A172 (cell line): ENCODE measurements around the gene GLI3. TPM values are rescaled to one million over a fixed set of nuclear protein-coding genes. Genes with fewer than 3 reads are reported as not detected.

ENCODE experiments used
- DNase-seq: peaks from one replicate; pipeline ENCODE4 v3.0.0-alpha.2; 2015; ENCODE audit warnings: low spot score
- total RNA-seq: library from RNA; depleted of rRNA; stranded (reverse); fragments of >200 nt; shearing (Covaris generic); gene quantifications from 2 replicates; pipeline ENCODE4 v1.2.3, GENCODE V29; 2014; rRNA removed

The GLI3 gene
- 2.5 and 2.8 TPM in 2 replicates for total RNA-seq

- peak; percentile 89 for DNase-seq
These were observed at the start of gene GLI3 for GRCh38 chr7:42236976-42237810. GLI3 (minus strand) TSS chr7:42237209; CDS start chr7:42223253, 13,956 bp downstream.

DNA sequence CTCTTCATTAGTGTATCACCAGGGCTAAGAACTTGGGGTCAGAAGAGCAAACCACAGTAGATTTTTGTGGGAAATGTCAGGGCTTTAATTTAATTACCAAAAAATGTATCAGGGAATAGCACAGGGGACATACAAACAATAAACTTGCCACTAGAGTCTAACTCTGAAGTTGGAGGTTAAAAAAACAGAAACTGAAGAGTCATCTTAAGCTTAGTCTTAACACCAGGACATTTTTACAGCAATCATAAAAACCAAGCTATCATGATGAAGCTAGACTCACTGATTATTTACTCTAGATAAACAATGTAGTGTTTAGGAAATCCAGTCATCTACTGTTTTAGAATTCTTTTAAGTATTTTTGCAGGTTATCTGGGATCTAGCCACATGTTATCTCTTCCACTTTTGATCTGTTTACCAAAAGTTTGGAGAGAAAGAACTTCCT lies 48.4 kb upstream of the GLI3 start:
- peak; percentile 75 for DNase-seq

GRCh38 chr7:42283553-42283952 lies 46.5 kb upstream of the GLI3 start:
- DNase-seq, result no peak

DNA sequence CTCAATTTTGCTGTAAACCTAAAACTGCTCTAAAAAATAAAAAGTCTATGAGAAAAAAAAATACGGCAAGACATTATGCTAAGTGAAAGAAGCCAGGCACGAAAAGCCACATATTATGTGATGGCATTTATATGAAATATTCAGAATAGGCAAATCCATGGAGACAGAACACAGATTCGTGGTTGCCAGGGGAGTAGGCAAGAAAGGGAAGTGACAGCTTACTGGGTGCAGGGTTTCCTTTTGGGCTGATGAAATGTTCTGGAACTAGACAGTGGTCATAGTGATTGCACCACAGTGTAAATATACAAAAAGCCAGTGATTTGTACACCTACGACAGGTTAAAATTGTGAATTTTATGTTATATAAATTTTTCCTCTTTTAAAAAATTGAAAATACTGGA lies 41.3 kb upstream of the GLI3 start:
- no peak for DNase-seq

DNA sequence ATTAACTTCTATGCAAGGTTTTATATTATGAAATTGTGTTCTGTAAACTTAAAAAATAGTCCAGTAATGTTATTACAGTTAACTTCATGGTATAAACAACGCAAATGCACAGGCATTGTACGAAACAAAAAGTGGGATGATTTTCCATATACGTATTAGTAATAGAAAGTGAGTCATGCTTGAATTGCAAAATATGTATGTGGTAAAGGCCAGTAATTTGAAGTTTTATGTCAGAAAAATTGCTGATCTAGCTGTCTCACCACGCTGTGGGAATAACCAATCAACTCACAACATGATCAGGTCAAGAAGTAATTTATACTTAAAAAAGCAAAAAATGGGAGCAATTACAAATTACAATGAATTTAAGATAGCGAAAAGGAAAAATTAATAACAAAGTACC lies 37.0 kb upstream of the GLI3 start:
- DNase-seq, result no peak

- peak; percentile 39 for DNase-seq
These were observed 36.0 kb upstream of the GLI3 start for GRCh38 chr7:42272793-42273665.

GRCh38 chr7:42269161-42269560 lies 32.2 kb upstream of the GLI3 start:
- DNase-seq, result no peak

DNA sequence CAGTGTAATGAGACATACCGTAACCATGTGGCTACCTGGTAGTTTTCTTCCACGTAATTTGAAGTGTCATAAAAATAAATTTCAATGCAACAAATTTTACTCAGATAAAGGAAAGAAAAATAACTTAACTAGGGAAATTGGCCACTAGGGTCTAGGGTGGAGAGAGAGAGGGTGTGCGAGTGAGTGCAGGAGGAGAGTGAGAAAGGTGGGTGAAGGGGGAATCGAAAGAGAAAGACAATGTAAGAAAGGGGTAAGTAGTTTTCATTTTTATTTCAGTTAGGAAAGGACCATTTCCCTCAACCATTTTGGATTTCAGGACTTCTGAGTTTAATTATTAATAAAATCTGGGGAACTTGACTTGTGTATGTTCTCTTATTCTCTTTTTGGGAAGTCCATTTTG lies 27.7 kb upstream of the GLI3 start:
- DNase-seq, result no peak

DNA sequence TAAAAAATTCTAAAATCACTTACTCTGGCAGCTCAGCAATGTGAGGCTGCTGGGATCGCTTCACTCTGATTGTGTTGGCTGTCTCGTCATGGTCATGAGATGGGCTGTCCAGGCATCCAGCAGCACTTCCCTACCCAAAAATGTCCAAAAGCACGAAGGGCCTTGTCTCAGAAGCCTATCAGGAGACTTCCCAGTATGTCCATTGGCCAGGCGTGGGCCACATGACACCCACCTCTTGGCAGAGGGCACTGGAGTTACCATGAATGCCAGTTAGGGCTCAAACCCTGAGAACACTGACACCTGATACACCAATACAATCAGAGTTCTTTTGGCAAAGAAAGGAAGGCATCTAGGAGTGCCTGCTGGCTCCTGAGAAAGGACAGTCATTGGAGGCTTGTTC lies 27.0 kb upstream of the GLI3 start:
- no peak for DNase-seq

DNA sequence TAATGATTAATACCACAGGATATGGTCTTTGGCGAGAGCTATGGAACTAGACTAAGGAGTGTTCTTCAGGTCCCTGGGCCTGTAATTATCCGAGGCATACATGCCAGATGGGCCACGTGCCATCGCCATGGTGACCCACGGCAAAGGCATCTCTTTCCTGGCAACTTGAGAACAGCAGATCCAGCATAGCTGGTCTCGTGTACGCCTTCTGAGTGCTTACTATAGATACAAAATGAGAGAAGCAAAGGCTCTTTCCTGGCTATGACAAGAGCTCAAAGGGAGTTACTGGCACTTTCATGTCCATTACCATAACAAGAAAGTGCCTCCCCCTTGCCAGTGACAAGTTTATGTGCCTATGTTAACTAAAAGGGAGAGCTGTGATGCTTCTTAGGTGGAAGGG lies 26.0 kb upstream of the GLI3 start:
- no peak for DNase-seq

DNA sequence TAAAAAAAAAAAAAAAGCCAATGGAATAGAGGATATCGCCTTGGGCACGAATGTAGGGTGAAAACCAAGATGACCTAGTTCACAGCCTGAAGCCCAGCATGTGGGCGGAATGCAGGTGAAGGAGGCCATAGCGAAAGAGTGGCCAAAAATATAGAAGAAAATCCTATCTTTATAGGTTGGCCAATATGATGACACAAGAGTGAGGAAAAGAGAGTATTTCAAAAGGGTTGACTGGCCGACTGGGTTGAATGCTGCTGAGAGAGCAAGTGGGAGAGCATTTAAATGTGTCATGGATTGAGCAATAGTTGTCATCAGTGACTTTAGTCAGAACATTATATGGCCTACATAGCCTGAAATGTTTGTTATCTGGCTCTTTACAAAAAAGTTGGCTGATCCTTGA lies 17.2 kb upstream of the GLI3 start:
- DNase-seq, result no peak

DNA sequence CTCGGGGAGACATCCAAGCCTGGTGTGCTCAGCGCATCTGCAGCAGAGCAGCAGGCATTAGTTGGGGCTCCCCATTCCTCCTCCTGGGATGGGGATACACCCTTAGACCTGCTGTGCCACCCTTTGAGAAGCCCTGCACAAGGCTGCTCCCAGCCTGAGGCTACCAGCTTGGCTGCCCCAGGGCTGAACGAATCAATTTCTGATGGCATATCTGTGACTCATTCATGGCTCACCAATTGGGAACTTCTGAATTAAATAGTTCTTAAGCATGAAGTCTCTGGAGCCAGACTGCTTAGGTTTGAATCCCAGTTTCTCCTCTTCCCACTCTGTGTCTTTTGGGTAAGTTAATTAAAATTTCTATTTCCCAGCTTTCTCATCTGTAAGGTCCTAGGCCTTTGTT lies 16.3 kb upstream of the GLI3 start:
- no peak for DNase-seq

DNA sequence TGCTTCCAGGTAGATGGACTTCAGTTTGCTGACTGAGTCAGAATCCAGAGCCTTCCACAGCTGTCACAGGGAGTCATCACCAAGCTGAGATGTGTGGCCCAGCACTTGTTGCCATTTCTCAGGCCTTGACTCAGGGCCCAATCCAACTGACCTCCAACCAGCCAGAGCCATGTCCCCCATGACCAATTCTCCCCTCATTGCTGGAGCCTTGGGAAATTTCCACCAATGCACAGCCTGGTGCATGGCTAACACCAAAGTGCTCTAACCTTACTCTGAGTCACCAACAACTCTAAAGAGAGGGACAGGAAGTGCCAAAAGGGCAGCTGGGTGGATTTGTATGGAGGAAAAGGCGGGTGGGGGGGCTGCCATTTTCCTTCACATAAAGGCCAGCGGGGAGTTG lies 13.4 kb upstream of the GLI3 start:
- DNase-seq, result no peak

DNA sequence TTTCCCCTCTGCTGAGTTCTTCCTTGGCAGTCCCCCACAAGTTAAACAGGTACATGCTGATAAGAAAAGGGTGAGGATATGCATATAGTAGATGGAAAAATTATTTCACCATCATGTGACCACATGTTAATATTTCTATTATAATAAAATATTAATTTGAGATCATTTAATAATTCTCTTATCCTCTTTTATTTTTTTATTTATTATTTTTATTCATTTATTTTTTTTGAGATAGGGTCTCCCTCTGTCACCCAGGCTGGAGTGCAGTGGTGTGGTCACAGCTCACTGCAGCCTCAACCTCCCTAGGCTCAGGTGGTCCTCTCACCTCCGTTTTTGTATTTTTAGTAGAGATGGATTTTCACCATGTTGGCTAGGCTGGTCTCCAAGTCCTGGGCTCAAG lies 11.6 kb upstream of the GLI3 start:
- no peak for DNase-seq

- peak; percentile 78 for DNase-seq
These were observed 10.3 kb upstream of the GLI3 start for GRCh38 chr7:42247301-42247700.

- peak; percentile 69 for DNase-seq
These were observed 7.8 kb upstream of the GLI3 start for GRCh38 chr7:42244828-42245227.

- DNase-seq, result no peak
These were observed 5.4 kb upstream of the GLI3 start for GRCh38 chr7:42242381-42242780.

DNA sequence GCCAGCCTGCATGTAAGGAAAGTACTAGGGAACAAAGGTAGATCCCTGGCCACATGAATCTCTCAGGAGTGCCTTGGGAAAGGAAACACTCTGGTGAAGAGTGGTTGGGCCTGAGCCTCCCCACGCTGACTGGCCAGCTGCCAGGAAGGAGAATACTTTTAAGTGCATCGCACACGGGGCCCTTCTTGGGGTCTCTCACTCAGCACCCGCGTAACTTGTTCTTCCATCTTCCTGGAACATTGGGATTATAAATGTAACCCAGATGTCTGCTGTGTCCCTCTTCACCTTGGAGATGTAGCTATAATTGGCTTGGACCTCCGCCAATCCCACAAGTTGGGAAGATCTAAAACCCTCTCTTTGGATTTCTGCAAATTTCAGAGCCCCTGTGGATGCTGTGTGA lies 4.4 kb upstream of the GLI3 start:
- DNase-seq, result no peak

GRCh38 chr7:42240416-42240815 lies 3.4 kb upstream of the GLI3 start:
- DNase-seq, result no peak

DNA sequence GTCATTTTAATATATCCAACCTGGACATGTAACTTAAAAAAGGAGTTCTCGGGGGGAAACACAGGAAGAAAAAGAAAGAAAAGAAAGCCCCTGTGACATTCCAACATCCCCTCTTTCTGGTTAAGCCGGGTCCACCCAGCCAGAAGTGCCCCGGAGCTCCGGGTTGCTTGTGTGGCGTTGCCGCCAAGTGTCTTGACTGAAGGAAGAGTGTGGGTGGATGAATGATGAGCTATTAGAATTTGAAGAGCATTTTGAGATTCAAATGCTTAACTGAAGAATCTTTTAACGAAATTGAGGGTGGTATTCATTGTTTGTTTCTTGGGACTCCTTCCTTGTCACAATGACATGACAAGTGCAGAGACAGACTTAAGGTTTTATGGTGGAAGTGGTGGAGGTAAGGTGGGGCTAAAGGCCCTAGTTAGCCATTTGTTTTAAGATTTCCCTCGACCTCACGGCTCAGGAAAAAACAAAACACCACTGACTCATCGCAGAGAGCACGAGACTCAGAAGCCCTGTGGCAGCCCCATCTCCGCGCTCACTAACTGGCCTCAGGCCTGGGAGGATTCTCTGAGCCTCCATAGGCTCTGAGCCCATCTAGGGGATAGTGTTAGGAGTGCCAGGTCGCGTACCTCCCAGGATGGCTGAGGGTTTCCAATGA lies 1.8 kb upstream of the GLI3 start:
- peak; percentile 66 for DNase-seq

- DNase-seq, result peak; percentile 21
These were observed 967 bp upstream of the GLI3 start for GRCh38 chr7:42237811-42238541.
